CD4-positive, alpha-beta T cell treated with Interleukin-4 for 1 hour (primary cell): ENCODE data around the gene WNT5B.

Experiments used
- DNase-seq, 2 donors: peaks; one replicate each; pipeline ENCODE4 v3.0.0-alpha.2; 2020 to 2022

The WNT5B gene

DNA sequence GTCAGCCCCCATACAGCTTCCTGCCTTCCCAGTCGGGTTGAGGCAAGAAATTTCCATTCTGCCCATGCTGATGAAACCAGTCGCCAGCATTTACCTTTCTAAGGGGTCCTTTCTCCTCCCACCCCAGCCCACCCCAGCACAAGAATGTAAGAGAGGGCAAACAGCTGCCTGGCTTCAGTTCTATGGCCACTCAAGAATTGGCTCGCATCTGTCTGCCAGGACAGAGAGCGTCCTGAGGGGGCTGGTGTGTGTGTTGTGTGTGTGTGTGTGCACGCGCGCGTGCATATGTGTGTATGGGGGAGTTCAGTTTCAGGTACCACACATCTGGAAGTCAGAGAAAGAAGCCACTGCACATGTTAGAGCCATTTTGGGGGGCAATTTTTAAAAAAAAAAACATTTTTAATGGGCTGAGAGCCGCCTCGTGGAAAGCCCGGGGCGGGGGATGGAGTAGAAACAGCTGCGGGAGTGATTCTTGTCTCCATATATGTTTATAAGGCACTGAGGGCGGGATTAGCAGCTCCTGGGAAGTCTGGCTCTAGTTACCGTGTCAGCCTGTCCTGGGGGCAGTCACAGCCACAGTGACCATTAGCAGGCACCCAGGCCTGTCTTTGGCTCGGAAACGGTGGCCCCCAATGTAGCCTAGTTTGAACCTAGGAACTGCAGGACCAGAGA, at the start of gene WNT5B:
TSS of gene WNT5B (plus strand) at position 566 of the 672 bp plus-strand sequence. CDS start 2,124 bp downstream, outside the sequence.
- DNase-seq = no peak

DNA sequence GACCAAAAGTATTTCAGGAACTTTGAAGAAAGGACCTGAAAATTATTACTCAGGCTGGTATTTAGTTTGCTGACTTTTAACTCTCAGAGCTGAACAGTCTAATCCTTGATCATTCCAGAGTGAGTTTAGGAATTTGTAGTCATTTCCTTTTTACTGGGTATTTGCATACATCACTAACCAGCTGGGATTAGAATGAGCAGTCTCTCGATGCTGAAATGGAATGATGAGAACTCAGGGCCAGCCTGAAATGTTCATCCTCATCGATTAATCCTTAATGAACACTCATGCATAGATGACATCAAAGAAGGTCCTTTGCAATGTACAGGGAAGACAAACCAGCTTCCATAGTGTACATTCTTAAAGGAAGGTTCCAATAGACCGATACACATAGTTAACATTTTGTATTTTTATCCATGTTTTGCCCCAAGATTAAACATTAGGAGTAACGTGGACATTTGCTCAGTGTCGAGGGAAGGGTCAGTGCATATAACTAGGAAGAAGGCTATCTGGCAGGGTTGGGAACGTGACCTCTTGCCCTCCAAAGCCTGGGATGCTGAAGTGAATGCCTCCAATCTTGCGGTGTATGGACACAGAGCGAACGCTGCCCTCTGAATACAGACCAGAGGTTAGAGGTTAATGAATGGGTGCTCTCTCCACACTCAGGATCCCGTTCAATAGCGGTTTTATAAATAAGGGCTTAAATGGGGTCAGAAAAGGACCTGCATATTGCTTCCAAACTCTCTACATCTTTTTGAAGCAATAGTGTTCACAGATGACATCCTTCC, 49.2 kb upstream of the WNT5B start:
- no peak for DNase-seq

DNA sequence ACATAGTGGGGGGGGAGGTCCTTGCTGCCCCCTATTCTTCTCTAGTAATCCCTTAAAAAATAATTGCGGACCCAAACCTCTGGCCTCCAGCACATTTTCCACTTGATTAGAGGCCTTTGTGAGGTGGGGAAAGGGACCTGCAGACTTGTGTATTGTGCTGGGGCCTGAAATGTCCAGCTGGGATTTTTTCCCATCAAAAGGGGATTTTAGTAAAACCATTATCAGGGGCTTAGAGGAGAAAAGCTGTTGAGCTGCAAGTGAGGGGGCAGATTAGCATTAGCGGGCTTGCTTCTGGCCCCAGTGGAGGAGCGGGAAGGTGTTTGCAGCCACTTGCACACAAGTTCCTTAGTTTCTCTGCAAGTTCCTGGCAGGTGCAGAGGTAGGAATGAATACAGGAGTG, 48.5 kb upstream of the WNT5B start:
- no peak for DNase-seq

DNA sequence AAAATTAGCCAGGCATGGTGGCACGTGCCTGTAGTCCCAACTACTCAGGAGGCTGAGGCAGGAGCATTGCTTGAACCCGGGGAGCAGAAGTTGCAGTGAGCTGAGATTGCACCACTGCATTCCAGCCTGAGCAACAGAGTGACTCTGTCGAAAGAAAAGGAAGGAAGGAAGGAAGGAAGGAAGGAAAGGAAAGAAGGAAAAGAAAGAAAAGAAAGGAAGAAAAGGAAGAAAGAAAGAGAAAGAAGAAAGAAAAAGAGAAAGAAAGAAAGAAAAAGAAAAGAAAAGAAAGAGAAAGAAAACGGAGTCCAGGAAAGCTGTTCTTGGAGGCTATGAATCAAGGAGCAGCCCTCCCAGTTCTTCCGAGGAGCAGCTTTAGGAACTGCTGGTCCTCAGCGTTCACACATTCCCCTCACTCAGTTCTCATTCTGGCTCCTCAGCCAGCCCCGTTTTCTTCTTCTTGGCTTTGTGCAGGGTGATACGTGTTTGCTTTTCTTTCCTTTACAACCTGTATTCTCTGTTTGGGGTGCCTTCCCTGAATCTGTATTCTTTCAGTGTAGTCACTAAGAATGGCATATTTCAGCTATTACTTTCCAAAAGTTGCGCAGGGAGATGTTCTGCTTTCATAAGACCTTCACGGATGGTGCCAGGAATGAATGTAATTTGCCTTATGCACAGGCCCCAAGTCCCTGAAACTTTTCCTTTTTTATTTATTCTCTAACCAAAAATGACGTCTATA, 46.9 kb upstream of the WNT5B start:
- no peak for DNase-seq

DNA sequence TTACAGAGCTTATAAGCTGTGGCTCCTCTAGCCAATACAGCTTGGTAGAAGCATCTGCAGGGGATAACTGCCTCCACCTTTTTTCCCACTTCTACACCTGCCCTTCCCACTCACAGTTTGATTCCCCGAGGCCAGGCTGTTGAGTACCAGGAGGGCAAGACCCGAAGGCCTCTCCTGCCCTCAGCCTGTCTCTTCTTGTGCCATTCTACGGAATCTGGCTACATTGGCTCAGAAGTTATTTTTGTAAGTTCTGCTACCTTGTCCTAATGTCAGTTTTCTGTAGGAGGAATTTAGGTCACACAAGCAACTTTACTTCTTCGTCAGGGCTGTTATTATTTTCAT, 46.4 kb upstream of the WNT5B start:
- no peak for DNase-seq

DNA sequence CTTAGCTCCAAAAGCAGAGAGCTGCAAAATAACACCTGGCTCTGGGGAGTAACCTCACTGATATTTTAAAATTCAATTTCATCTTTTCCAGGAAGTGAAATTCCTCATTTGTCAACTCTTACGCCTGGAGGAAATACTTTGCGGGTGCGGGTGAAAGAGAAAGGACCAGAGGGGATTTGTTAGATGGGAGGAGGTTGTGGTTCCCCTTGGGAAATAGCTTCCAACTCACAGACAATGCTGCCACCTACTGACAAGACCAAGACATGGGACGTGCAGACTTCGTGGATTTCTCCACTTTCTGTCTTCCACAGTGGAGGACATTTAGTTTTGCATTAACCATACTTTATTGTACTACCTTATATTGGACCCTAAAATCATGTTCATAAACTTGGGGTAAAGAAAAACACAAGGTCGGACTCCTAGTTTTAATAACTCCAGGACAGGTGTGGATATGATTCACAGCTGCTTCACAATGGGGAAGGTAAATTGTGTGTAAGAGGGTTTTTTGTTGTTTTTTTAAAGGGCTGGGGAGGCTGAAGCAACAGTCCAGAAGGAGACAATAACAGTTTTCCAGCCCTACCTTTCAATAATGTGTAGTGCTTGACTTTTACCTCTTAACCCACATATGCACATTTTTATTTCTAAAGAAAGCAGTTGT, 45.5 kb upstream of the WNT5B start:
- peak; percentile 75 to 78 for DNase-seq

DNA sequence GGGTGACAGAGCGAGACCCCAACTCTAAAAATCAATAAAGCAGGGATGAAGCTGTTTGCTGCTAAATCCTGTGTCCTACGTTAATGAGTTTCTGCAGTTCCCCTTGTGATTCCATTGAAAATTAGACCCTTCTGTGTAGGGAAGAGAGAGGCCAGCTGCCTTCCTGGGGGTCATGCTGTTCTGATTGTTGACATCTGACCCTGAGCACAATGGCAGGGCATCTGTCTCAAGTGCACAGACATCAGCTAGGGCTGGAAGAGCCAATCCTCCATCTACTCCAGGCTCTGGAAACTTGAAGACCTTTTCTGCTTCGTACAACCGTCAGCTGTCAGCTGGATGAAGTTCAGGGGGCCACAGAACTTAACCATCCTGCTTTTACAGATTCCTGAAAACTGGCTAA, 44.7 kb upstream of the WNT5B start:
- DNase-seq = no peak

DNA sequence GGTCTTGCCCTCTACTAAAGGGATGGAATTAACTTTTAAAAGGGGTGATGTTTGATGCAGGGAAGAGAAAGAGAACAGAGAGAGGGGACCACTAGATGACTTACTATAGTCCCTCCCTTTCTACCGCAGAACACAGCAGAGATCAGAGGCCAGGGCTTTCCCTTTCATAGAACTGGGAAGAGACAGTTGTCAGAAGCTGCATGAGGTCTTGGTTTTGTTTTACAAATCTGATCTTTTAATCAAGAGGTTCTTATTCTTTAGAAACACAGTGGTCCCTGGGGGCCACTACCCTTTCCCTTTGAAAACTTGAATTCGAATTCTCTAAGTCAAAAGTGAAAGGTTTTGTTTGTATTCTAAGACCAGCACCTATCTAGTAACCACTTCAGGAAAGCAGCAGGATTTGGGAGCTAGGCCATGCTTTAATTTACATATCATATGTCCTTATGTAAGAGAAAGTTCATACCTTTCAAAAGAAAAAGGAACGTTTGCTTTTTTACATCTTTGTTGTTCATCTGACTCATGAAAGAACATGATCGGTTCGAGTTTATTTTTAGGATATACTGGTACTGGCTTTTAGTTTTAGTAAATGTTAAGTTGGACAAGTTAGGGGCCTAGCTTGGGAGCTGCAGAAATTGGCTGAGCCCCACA, 41.0 kb upstream of the WNT5B start:
- no peak for DNase-seq

DNA sequence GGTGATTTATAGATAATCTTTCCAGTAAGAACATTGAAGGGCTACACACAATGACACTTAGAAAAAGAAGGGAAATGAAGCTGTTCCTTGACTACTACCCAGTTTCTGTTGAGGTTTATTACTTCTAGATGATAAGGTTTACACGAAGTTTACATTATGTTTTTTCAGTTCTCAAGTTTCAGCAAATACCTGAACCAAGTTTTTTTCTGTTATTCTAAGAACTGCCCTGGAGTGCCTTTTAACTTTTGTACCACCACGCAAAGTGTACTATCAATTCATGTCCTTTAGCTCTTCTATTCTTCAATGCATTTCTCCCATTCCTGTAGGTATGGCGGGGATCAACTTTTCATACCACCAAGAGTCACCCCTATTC, 40.5 kb upstream of the WNT5B start:
- DNase-seq = no peak

DNA sequence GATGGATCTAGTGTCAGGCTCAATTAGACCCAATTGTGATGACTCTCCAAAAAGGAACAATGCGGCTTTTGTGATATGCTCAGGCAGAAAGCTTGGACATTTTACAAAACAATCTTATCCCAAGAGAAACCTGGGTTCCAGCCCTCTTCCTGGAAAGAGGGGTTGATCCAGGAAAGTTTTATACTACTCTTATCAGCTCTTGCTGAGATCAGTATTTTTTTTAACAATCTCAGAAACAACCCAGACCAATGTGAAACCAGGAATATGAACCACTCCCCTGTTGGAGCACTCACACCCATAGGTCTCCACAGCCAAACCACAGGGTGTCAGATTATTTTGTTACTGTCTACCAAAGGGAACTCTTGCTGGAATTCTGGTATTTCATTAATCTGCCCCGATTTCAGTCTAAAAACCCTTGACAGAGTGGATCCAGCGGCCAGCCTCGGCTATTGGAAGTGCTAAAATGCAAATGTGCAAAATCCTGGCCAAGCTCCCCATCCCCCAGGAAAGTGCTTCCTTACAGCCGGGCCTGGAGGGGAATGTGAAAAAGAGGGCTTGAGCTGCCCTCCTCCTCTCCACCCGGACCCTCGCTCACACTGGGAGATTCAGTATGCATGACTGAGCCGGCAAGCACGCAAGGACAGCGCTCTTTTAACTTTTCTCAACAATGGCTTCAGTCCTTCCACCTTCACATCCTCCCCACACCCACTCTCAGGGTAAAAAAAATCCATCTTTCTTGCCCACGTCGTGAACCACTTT, 38.6 kb upstream of the WNT5B start:
- DNase-seq = no peak

DNA sequence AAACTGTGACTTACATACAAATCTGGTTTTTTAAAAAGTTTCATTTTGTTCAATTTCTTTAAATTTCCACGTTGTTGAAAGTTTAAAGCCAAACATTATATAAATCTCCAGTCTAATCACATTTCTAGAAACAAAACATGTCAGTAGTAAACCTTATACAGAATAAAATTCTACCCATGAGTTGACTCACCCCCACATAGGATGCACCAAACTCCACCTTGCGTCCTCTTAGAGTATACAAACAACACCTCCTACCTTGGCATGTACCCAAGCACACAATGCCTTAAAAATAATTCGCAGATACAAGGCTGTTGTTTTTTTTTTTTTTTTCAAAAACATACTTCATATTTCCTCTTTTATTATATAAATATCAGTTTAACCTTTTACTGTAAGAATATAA, 38.0 kb upstream of the WNT5B start:
- peak; percentile 36 to 67 for DNase-seq

DNA sequence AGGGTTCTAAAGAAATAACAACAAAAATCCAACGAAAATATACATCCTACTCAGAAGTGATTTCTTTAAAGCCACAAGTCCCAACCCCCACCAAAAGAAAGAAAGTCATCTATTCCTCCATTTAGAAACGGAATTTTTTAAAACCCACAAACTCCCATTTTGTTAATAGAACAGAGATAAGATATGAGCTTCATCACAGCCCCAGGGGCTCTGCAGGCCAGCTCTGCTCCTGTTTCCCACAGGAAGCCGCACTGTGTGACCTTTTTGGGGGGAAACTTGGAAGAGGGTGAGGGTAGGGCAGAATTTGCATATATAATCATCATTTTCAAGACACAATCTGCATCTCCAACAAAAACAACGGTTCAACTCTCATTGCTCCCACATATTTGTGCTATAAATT, 37.5 kb upstream of the WNT5B start:
- DNase-seq = no peak

DNA sequence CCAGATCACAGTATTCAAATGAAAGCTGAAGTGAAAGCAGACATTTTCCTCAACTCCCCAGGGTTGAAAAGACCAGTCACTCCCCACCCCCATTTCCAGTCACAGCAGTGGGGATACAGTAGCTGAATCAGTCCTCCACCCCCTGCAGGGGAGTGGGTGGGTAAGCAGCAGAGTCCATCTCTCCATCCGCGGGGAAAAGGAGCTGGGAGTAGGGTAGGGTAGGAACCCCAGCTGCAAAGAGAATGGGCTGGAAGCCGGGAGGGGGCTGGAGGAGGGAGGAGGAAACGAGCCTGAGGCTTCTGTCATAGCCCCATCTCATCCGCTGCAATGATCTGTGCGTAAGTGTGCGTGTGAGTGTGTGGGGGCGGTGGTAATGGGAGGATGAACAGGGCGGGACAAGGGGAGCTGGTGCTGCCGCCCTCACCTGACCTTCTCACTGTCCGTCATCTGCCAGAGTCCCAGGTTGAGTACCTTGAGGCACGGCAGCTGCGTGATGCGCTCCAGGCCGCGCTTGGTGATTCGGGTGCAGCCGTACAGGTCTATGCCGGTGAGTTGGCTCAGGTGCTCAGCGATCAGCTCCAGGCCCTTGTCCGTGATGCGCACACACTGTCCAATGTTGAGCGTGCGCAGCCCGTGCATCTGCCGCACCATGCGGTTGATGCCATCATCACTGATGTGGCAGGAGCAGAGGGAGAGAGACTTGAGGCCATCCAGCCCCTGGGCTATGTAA, 36.4 kb upstream of the WNT5B start:
- DNase-seq = peak; percentile 43 to 68

DNA sequence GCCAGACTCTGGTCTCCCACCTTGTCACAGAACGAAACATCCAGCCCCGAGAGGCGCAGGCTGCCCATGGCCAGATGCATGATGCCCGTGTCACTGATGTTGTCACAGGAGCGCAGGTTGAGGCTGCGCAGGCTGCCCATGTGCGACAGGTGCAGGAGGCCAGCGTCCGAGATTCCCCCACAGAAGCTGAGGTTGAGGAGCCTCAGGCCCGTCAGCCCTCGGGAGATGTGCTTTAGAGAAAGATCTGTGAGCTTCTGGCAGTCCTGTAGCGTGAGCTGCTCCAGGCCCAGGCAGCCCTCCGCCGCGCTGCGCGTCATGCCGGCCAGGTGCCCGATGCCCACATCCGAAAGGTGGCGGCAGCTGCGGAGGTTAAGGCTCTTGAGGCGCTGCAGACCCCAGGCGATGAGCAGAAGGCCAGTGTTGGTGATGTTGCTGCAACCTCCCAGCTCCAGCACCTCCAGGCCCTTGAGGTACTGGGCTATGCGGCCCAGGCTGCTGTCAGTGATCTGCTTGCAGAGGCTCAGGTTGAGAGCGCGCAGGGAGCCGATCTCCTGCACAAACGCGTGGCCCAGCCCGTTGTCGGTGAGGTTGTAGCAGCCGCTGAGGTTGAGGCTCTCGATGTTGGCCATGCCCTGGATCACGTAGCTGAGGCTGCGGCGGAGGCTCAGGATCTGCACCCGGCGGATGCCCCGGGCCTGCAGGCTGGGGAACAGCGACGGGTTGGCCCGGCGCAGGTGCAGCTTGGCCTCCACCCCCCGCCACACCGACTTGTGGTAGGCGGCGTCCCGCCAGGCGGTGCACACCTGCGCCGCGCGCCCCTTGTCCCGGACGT, 35.6 kb upstream of the WNT5B start:
- peak; percentile 43 to 56 for DNase-seq

DNA sequence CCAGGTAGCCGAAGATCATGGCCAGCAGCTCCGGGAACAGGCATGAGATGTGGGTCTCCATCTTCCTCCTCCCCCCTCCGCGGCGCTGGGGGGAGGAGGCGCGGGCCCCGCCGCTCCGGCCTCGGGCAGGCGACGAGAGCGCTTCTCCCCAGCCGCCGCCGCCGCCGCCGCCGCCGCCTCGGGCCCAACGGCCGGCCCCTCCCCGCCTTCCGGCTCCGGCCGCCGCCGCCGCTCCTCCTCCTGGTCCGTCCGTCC, 35.1 kb upstream of the WNT5B start:
- no peak for DNase-seq

DNA sequence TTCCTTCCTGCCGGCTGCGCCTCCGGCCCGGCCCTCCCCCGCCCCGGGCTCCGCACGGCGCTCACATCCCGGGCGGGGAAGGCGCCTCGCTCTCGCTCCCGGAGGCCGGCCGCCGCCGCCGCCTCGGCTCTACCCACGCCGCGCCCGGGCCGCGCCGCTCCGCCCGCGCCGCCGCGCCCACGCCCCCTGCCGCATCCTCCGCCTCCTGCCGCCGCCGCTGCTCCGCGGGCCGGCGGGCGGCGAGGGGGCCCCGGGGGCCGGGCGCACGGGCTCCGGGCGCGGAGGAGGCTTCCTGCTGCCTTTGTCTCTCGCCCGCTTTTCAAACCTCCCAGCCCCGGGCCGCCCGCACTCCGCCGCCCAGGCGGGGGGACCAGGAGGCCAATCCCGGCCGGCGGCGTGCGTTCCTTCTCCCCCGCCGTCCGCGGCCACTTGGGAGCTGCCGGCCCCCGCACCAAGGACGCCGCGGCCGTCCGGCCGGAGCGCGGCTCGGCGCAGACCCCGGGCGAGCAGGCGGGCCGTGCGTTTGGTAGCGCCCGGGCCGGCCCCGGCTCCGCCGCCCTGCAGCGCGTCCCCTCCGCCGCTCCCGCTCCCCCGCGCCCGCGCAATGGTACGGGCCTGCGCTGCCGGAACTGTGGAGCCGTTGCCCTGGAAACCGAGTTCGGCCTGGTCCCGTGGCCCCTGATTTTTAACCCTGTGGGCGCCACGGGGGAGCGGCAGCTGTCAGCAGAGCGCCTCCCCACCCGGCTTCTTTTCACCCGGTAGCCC, 34.6 kb upstream of the WNT5B start, which contains the start of gene FBXL14:
TSS of gene FBXL14 (minus strand) at position 321 of the 765 bp plus-strand sequence. CDS start 515 bp downstream, outside the sequence.
- DNase-seq = peak; percentile 92 to 93

DNA sequence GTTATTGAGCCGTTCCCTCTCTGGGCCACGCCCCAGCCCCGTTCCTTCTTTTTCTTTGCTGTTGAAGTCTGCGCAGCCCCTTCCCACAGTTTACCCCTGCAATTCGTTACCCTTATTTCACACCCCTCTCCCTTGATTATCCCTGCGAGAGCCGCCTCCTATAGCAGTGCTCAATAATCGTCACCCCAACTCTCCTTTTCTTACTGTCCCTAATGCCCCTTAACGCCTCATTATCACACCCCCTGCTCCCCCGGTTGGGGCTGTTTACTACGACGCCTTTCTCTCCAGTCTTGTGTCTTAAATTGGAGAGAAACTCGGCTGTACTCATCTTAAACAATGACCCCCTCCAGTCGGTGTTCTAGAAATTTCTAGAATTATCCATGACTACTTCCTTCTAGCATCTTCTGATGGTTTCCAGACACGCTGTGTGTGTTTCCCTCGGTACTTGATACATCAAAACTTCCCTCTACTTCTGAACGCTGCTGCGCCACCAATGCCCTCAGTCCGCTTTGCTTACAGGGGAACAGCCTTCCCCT, 33.9 kb upstream of the WNT5B start:
- DNase-seq = peak in 1 of 2 donors; percentile 17

DNA sequence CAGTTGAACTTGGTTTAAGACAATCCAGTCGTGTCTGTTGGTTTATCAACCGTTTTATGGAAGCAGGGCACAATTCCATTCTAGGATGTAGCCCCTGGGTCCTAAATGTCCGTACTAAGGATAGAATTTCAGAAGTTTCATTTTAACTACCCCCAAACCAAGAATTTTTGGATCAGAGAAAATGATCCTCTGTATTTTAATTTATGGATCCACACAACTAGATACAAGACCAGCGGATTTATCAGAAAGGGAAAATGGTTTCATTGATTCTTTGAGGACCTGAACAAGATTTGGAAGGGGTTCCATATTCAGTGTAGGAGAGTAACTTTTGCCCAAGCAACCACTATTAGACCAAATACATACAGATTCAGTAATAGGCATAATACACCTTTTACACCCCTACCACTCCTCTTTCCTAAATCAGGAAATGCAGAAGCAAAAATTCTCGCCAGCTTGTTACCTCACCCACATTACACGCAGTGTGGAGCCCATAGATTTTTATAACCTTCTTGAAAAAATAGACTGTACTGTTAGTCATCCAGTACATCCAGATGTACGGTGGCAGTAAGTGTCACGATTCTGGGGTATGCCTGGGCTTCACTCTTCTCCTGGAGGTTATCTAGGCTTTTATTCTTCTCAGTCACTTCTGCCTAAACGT, 33.2 kb upstream of the WNT5B start:
- no peak for DNase-seq

DNA sequence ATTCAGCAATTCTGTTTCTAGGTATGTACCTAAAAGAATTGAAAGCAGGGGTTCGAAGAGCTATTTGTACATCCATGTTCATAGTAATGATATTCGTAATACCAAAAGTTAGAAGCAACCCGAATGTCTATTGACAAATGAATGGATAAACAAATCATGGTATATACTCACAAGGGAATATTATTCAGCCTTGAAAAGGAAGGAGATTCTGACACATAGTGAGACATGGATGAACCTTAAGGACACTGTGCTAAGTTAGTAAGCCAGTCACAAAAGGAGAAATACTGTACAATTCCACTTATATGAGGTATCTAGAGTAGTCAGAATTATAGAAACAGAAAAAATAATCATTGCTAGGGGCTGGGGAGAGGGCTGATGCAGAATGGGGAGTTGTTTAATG, 30.3 kb upstream of the WNT5B start:
- no peak for DNase-seq
